GM18867 (cell line): Measurements from ENCODE around the gene USP43.

ENCODE experiments used
- ATAC-seq: cut with Tn5 transposase; IDR thresholded peaks from one replicate; pipeline ENCODE4 v1.9.1; 2021; ENCODE audit warnings: mild to moderate bottlenecking, moderate library complexity; ENCODE audit not compliant: unreplicated experiment

Gene USP43

DNA sequence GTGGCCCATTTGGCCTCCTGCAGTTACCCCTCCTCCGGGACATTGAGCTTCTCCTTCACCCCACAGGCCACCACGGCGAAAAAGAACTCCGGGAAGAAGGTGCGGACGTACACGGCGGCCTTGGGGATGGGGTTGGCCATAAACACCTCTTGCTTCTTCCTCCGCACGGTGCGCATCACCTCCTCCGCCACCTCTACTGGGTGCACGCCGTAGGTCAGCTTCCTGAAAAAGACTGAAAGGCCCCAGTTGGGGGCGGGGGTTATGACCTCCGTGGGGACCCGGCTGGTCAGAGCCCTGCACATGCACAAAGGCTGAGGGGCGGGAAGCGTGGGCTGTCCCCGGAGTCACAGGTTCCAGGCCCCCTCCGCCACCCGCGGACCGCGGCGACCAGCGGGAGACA is 126.1 kb downstream of the USP43 start:
- no peak for ATAC-seq

DNA sequence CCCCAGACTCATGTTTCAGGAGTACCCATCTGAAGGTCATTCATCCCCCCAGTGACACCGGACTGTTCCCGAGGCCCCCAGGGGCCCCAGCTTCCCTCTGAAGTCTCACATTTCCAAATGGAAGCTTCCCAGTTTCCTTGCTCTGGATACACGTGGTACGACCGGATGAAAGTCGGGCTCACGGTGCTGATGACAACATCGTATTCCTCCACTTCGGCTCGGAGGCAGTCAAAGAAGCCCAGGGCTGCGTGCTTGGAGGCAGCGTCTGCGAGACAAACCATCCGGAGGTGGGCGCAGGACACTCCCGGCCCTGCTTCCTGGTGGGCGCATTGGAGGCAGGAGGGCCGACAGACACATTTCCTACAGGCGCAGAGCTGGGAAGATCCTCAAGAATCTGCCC is 127.3 kb downstream of the USP43 start:
- ATAC-seq = no peak

DNA sequence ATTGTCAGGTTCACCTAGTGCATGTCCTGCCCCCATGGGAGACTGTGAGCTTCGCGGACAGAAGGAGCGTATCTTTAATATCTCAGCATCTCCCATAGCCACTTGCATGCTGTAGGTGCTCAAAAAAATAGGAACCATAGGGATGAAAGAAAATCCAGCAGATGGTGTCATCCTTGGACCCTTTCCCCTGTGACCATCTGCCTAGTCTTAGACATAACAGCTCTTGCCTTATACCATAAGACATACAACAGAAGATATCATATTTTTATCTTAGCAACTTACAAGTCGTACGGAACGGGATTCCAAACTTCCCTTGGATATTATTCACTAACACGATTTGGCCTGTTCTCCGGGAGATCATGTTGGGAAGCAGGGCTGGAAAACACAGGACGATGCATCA is 131.6 kb downstream of the USP43 start:
- ATAC-seq = no peak
